ENCODE measurements around the gene TNFSF9.
A peak's percentile ranks its signal among the peaks of the same experiment; 100 is the strongest.
"Not testable (repeated sequence)": the region's sequence is repeated elsewhere in the genome, so short reads cannot be mapped to it uniquely, and the experiment has no call there.

Gene TNFSF9

GRCh38 chr19:6556043-6556449, 25.2 kb downstream of the TNFSF9 start:
- H3K27me3 ChIP-seq (ENCODE audit: insufficient read depth, poor library complexity, severe bottlenecking) = no peaks in the 10 kb centered on the region
- TF ChIP-seq CTCF (IDR thresholded peaks at IDR 0.05; ENCODE audit: insufficient read depth, low read length) (no peak), GABPA (IDR thresholded peaks at IDR 0.05; ENCODE audit: low read depth) (no peak), REST (IDR thresholded peaks at IDR 0.05; ENCODE audit: insufficient replicate concordance, low read depth) (no peak), SPI1 (IDR thresholded peaks at IDR 0.05; ENCODE audit: borderline replicate concordance, low read depth) (no peak)
- no peak for DNase-seq (ENCODE audit: low read depth in 1 of 2, low spot score in 1 of 2)
- H3K27ac ChIP-seq (replicated peaks) = no peak overlapping the region
- H3K4me3 ChIP-seq (replicated peaks; ENCODE audit: insufficient read depth, low read length) = no peak overlapping the region

GRCh38 chr19:6556480-6557195, 25.8 kb downstream of the TNFSF9 start:
- no peak for TF ChIP-seq POLR2AphosphoS5 (IDR thresholded peaks at IDR 0.05; ENCODE audit: low read depth)
- TF ChIP-seq SPI1 (IDR thresholded peaks at IDR 0.05; ENCODE audit: borderline replicate concordance, low read depth) = no peak
- no peak for TF ChIP-seq GABPA (IDR thresholded peaks at IDR 0.05; ENCODE audit: low read depth)
- TF ChIP-seq CTCF (IDR thresholded peaks at IDR 0.05; ENCODE audit: insufficient read depth, low read length) = no peak
- TF ChIP-seq REST (IDR thresholded peaks at IDR 0.05; ENCODE audit: insufficient replicate concordance, low read depth) = no peak
- no peak for DNase-seq (ENCODE audit: low read depth in 1 of 2, low spot score in 1 of 2)
- H3K4me3 ChIP-seq (replicated peaks; ENCODE audit: insufficient read depth, low read length) = no peak overlapping the region
- no peaks in the 10 kb centered on the region for H3K27me3 ChIP-seq (ENCODE audit: insufficient read depth, poor library complexity, severe bottlenecking)
- no peak overlapping the region for H3K27ac ChIP-seq (replicated peaks)

- not testable (repeated sequence) for H3K27me3 ChIP-seq (ENCODE audit: insufficient read depth, poor library complexity, severe bottlenecking); DNase-seq (ENCODE audit: low read depth in 1 of 2, low spot score in 1 of 2); H3K27ac ChIP-seq (replicated peaks); H3K4me3 ChIP-seq (replicated peaks; ENCODE audit: insufficient read depth, low read length)
Observed at GRCh38 chr19:6562437-6562836, 31.6 kb downstream of the TNFSF9 start.

- TF ChIP-seq REST (IDR thresholded peaks at IDR 0.05; ENCODE audit: insufficient replicate concordance, low read depth) = peak; percentile 99
- no peak for TF ChIP-seq GABPA (IDR thresholded peaks at IDR 0.05; ENCODE audit: low read depth)
- Histone ChIP-seq H3K4me3 (replicated peaks; ENCODE audit: insufficient read depth, low read length) (no peak overlapping the region), H3K27ac (replicated peaks) (no peak overlapping the region), H3K27me3 (ENCODE audit: insufficient read depth, poor library complexity, severe bottlenecking) (no peaks in the 10 kb centered on the region)
- peak in 1 of 2 experiments; percentile 20 for DNase-seq (ENCODE audit: low read depth in 1 of 2, low spot score in 1 of 2)
Observed at GRCh38 chr19:6564393-6564792, 33.6 kb downstream of the TNFSF9 start.

GRCh38 chr19:6566727-6567126, 35.9 kb downstream of the TNFSF9 start:
- H3K4me3 ChIP-seq (replicated peaks; ENCODE audit: insufficient read depth, low read length); H3K27ac ChIP-seq (replicated peaks); DNase-seq (ENCODE audit: low read depth in 1 of 2, low spot score in 1 of 2); H3K27me3 ChIP-seq (ENCODE audit: insufficient read depth, poor library complexity, severe bottlenecking): not testable (repeated sequence)

Data from HL-60 (cell line).